GM13976 (cell line): Measurements from ENCODE around the gene NOA1.
A peak's percentile ranks its signal among the peaks of the same experiment; 100 is the strongest.

Source experiments
- DNase-seq: peaks from one replicate; pipeline ENCODE4 v3.0.0; 2012; ENCODE audit warnings: low spot score
- in situ Hi-C: fragments of 300-500 bp; cut with MboI; formaldehyde crosslinking; loops from one replicate; pipeline ENCODE4 v1.12.0; 2022; ENCODE audit warnings: low sequenced_read_pairs, mixed read lengths, inconsistent platforms; ENCODE audit not compliant: unreplicated experiment
- TF ChIP-seq, protein P1 (sequence below): IDR thresholded peaks from 2 replicates; pipeline ENCODE4 v1.5.1; 2012; ENCODE audit warnings: borderline replicate concordance, mild to moderate bottlenecking; ENCODE audit not compliant: insufficient read depth; ENCODE audit errors: extremely low read depth, missing control alignments, control extremely low read depth

The NOA1 gene

GRCh38 chr4:56990109-56990905, 12.9 kb upstream of the NOA1 start:
- no peak for DNase-seq
- in situ Hi-C loops = no loop called here
- TF ChIP-seq, protein P1, sequence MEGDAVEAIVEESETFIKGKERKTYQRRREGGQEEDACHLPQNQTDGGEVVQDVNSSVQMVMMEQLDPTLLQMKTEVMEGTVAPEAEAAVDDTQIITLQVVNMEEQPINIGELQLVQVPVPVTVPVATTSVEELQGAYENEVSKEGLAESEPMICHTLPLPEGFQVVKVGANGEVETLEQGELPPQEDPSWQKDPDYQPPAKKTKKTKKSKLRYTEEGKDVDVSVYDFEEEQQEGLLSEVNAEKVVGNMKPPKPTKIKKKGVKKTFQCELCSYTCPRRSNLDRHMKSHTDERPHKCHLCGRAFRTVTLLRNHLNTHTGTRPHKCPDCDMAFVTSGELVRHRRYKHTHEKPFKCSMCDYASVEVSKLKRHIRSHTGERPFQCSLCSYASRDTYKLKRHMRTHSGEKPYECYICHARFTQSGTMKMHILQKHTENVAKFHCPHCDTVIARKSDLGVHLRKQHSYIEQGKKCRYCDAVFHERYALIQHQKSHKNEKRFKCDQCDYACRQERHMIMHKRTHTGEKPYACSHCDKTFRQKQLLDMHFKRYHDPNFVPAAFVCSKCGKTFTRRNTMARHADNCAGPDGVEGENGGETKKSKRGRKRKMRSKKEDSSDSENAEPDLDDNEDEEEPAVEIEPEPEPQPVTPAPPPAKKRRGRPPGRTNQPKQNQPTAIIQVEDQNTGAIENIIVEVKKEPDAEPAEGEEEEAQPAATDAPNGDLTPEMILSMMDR = no peak

DNA sequence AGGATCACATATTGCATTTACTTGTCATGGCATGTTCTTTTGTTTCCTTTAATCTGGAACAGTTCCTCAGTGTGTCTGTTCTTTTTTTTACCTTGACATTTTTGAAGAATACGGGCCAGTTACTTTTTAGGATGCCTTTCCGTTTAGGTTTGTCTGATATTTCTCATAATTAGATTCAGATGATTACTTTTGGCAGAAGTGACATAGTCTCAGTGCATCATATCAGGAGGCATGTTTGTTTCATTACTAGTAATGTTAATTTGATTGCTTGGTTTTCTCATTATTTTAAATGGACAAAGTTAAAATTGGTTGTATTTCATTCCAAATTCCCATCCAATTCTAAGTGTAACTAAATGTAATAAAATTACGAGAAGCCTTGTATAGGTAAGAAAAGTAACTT, 9.5 kb upstream of the NOA1 start:
- no peak for DNase-seq
- in situ Hi-C loops = no loop called here
- TF ChIP-seq, protein P1 = no peak

GRCh38 chr4:56986192-56986591, 8.8 kb upstream of the NOA1 start:
- DNase-seq = no peak
- TF ChIP-seq, protein P1 = no peak
- in situ Hi-C loops = no loop called here

- in situ Hi-C loops = no loop called here
- TF ChIP-seq, protein P1 = no peak
- no peak for DNase-seq
These were observed 4.4 kb upstream of the NOA1 start for GRCh38 chr4:56981795-56982201.

DNA sequence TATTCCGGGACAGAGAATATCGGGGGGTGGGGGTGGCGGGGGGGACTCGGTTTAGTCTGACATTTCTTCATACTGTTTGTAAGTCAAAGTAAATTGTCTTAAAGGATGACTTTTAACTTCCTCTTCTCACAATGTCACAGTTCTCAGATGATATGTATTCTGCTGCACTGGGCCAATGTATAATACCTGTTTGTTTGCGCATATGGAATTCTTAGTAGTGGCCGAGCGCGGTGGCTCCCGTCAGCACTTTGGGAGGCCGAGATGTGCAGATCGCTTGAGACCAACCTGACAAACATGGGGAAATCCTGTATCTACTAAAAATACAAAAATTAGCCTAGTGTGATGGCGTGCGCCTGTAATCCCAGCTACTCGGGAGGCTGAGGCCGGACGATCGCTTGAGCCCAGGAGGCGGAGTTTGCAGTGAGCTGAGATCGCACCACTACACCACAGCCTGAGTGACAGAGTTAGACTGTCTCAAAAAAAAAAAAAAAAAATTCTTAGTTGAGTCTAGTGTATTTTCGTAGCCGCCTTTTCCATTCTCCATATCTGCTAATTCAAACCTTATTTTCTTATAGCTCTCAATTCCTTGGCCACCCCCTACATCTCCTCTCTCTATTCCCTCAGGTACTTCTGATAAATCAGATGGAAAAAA, 2.1 kb upstream of the NOA1 start:
- TF ChIP-seq, protein P1 = no peak
- in situ Hi-C loops = no loop called here

GRCh38 chr4:56978750-56979303, 1.4 kb upstream of the NOA1 start, which contains the start of gene POLR2B:
POLR2B (plus strand) TSS chr4:56978896; CDS start chr4:56978986, 90 bp downstream.
- TF ChIP-seq, protein P1 = no peak
- in situ Hi-C loops = no loop called here
- peak; percentile 87 for DNase-seq

More for the DNA sequence above, 2.1 kb upstream of the NOA1 start:
- no peak for DNase-seq
